Measurements from ENCODE around the gene CDA. TPM values are rescaled to one million over a fixed set of nuclear protein-coding genes. Genes with fewer than 3 reads are reported as not detected.

The CDA gene
- polyA plus RNA-seq, 3 donors: 4.6 to 6.3 (median 6.2) TPM

Other genes with a start within 250 kb of the CDA start
- gene CAMK2N1, start 102.9 kb upstream of the CDA start, polyA plus RNA-seq (ENCODE audit: insufficient read length in 3 of 3): 10 to 100 TPM; 63.7 to 77.1 (median 70.4) TPM
- gene MUL1, start 80.9 kb upstream of the CDA start, polyA plus RNA-seq (ENCODE audit: insufficient read length in 3 of 3): 10 to 100 TPM; 33.9 to 41.0 (median 40.2) TPM
- 1 to 10 TPM; 1.0 to 2.2 (median 1.6) TPM for gene FAM43B, start 36.5 kb upstream of the CDA start, polyA plus RNA-seq (ENCODE audit: insufficient read length in 3 of 3)
- gene PINK1, start 44.4 kb downstream of the CDA start, polyA plus RNA-seq (ENCODE audit: insufficient read length in 3 of 3): 10 to 100 TPM; 64.1 to 82.8 (median 74.6) TPM
- gene DDOST, start 72.3 kb downstream of the CDA start, polyA plus RNA-seq (ENCODE audit: insufficient read length in 3 of 3): 100 to 1,000 TPM; 199 to 225 (median 224) TPM
- gene KIF17, start 128.9 kb downstream of the CDA start, polyA plus RNA-seq (ENCODE audit: insufficient read length in 3 of 3): 1 to 10 TPM; 3.9 to 4.3 (median 4.0) TPM
- 1 to 10 TPM; 1.0 to 1.7 (median 1.4) TPM for gene SH2D5, start 143.6 kb downstream of the CDA start, polyA plus RNA-seq (ENCODE audit: insufficient read length in 3 of 3)
- gene HP1BP3, start 198.2 kb downstream of the CDA start, polyA plus RNA-seq (ENCODE audit: insufficient read length in 3 of 3): 100 to 1,000 TPM; 236 to 390 (median 374) TPM

Data from renal pelvis (tissue), 3 donors.